HepG2 (cell line): Measurements from ENCODE around the gene CLIP2.

Source experiments
- ARID2 ChIP-seq: sonication (generic); formaldehyde crosslinking; IDR thresholded peaks from 2 replicates; pipeline ENCODE4 v1.8.1; 2022; ENCODE audit warnings: mild to moderate bottlenecking, missing genetic modification reagents, borderline replicate concordance
- BHLHE40 ChIP-seq: IDR thresholded peaks from 2 replicates; pipeline ENCODE4 v1.6.1; 2011; ENCODE audit warnings: low read length, improper control_type of control experiment
- EP300 ChIP-seq, 3 experiments: sonication (generic) in 1 of 3; formaldehyde crosslinking in 1 of 3; IDR thresholded peaks; 2 replicates each; pipeline versions ENCODE4 v1.5.1 to v1.6.1; 2011 to 2020; ENCODE audit warnings: low read depth in 2 of 3, low read length in 2 of 3, borderline replicate concordance in 1 of 3, improper control_type of control experiment in 1 of 3, mild to moderate bottlenecking in 1 of 3, missing genetic modification reagents in 1 of 3, moderate library complexity in 1 of 3
- FOXP1 ChIP-seq, 2 experiments: fragments of 450-650 bp in 1 of 2; IDR thresholded peaks; 2 replicates each; pipeline ENCODE4 v1.6.1; 2017 to 2018; ENCODE audit warnings: antibody characterized with exemption in 1 of 2
- PHF20 ChIP-seq: sonication (generic); formaldehyde crosslinking; IDR thresholded peaks from 2 replicates; pipeline ENCODE4 v1.5.0; 2020; ENCODE audit warnings: mild to moderate bottlenecking, missing genetic modification reagents
- PPARG ChIP-seq: conservative IDR thresholded peaks from 2 replicates; pipeline ENCODE4 v1.6.1; 2016; ENCODE audit warnings: missing biosample characterization, missing genetic modification reagents
- TAF1 ChIP-seq: sonication (generic); formaldehyde crosslinking; IDR thresholded peaks from 2 replicates; pipeline ENCODE4 v1.4.0; 2020; ENCODE audit warnings: missing genetic modification reagents
- ZFP37 ChIP-seq: sonication (generic); formaldehyde crosslinking; IDR thresholded peaks from 2 replicates; pipeline ENCODE4 v1.4.0; 2020; ENCODE audit warnings: missing genetic modification reagents, borderline replicate concordance
- ZNF44 ChIP-seq: sonication (generic); formaldehyde crosslinking; IDR thresholded peaks from 2 replicates; pipeline ENCODE4 v1.5.1; 2020; ENCODE audit warnings: mild to moderate bottlenecking, missing genetic modification reagents
- ZNF674 ChIP-seq: sonication (generic); formaldehyde crosslinking; IDR thresholded peaks from 2 replicates; pipeline ENCODE4 v1.5.0; 2020; ENCODE audit warnings: low read depth, mild to moderate bottlenecking, missing genetic modification reagents
- ZNF720 ChIP-seq: sonication (generic); formaldehyde crosslinking; IDR thresholded peaks from 2 replicates; pipeline ENCODE4 v1.4.0; 2020; ENCODE audit warnings: missing genetic modification reagents
- TF ChIP-seq, protein P1 (sequence below): sonication (generic); formaldehyde crosslinking; IDR thresholded peaks from 2 replicates; pipeline ENCODE4 v1.5.0; 2020; ENCODE audit warnings: mild to moderate bottlenecking, missing genetic modification reagents, moderate library complexity

DNA sequence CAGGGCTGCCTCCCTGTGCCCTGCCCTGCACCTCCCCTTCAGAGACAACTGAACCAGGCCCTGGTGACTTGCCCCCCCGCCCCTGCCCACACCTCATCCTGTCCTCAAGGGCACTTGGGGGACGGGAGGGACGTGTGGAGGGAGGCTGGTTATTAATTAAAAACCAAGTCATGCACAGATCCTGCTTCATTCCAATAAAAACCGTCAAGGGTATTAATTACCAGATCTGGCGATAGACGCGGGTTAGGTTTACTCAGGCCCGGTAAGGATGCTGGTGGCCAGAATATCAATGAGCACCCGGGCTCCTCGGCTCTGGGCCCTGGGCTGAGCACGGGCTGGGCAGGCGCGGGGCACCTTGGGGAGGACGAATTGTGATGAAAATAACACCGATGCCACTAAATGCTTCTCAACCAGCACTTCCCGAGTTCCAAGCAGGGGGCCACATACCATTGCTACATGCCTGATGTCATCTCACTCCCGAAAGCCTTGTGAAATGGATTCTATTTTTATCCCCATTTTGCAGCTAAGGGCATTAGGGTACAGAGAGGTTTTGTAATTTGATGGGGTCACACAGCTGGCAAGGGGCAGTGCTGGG is 140.0 kb downstream of the CLIP2 start:
- TF ChIP-seq, protein P1, sequence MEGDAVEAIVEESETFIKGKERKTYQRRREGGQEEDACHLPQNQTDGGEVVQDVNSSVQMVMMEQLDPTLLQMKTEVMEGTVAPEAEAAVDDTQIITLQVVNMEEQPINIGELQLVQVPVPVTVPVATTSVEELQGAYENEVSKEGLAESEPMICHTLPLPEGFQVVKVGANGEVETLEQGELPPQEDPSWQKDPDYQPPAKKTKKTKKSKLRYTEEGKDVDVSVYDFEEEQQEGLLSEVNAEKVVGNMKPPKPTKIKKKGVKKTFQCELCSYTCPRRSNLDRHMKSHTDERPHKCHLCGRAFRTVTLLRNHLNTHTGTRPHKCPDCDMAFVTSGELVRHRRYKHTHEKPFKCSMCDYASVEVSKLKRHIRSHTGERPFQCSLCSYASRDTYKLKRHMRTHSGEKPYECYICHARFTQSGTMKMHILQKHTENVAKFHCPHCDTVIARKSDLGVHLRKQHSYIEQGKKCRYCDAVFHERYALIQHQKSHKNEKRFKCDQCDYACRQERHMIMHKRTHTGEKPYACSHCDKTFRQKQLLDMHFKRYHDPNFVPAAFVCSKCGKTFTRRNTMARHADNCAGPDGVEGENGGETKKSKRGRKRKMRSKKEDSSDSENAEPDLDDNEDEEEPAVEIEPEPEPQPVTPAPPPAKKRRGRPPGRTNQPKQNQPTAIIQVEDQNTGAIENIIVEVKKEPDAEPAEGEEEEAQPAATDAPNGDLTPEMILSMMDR = no peak
- no peak for TF ChIP-seq FOXP1 (IDR thresholded peaks at IDR 0.05)
- no peak for TF ChIP-seq FOXP1 (CRISPR knock-in tag; IDR thresholded peaks at IDR 0.05)
- TF ChIP-seq PPARG = no peak
- no peak for TF ChIP-seq ARID2 (CRISPR knock-in tag)
- TF ChIP-seq ZNF674 (CRISPR knock-in tag) = no peak
- TF ChIP-seq TAF1 (CRISPR knock-in tag) = no peak
- TF ChIP-seq PHF20 (CRISPR knock-in tag) = no peak
- TF ChIP-seq EP300 (IDR thresholded peaks at IDR 0.05; ENCODE audit: low read depth in 2 of 2, low read length in 2 of 2) = no peak
- TF ChIP-seq EP300 (CRISPR knock-in tag; IDR thresholded peaks at IDR 0.05; ENCODE audit: borderline replicate concordance) = no peak
- TF ChIP-seq BHLHE40 = no peak
- no peak for TF ChIP-seq ZFP37 (CRISPR knock-in tag)
- no peak for TF ChIP-seq ZNF720 (CRISPR knock-in tag)
- no peak for TF ChIP-seq ZNF44 (CRISPR knock-in tag)
